HG03378 (cell line): ENCODE measurements around the gene IL6ST.

Experiments
- ATAC-seq: cut with Tn5 transposase; IDR thresholded peaks from one replicate; pipeline ENCODE4 v1.9.1; 2021; ENCODE audit warnings: mild to moderate bottlenecking, moderate library complexity; ENCODE audit not compliant: unreplicated experiment

The IL6ST gene

GRCh38 chr5:55923177-55923771 lies 71.5 kb downstream of the IL6ST start:
- ATAC-seq = no peak

- ATAC-seq = no peak
Measured at GRCh38 chr5:55921617-55922016, 73.1 kb downstream of the IL6ST start.

DNA sequence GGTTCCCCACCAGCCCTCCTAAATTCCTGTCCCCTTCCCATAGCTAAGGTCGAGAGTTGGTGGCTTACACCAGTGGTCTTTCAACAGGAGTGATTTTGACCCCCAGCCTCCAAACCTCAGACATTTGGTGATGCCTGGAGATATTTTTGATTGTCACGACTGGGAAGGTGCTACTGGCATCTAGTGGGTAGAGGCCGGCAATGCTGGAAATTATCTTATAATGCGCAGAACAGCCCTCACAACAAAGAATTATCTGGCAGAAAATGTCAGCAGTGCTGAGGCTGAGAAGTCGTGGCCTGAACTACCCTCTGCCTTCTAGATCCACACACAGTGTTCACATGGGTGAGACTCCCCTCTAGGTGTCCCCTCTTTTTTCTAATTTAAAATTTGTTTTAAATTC lies 74.0 kb downstream of the IL6ST start:
- ATAC-seq = no peak

DNA sequence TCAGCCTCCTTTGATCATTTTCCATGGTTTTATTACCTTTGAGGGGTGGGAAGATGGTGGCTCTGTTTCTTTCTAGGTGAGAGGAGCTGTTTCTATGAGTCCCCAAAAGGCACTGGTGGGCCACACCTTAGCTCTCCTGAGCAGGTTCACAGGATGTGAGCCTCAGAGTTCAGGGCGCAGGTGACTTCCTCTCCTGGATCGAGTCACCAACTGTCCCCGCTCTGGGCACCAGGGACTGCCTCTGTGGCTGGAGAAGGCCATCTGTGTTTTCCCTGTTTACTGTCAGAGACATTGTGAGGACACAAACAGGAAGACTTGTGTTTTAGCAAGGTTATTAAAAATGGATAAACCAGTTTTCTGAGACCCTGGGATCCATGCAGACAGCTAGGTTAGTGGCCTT lies 75.1 kb downstream of the IL6ST start:
- no peak for ATAC-seq

DNA sequence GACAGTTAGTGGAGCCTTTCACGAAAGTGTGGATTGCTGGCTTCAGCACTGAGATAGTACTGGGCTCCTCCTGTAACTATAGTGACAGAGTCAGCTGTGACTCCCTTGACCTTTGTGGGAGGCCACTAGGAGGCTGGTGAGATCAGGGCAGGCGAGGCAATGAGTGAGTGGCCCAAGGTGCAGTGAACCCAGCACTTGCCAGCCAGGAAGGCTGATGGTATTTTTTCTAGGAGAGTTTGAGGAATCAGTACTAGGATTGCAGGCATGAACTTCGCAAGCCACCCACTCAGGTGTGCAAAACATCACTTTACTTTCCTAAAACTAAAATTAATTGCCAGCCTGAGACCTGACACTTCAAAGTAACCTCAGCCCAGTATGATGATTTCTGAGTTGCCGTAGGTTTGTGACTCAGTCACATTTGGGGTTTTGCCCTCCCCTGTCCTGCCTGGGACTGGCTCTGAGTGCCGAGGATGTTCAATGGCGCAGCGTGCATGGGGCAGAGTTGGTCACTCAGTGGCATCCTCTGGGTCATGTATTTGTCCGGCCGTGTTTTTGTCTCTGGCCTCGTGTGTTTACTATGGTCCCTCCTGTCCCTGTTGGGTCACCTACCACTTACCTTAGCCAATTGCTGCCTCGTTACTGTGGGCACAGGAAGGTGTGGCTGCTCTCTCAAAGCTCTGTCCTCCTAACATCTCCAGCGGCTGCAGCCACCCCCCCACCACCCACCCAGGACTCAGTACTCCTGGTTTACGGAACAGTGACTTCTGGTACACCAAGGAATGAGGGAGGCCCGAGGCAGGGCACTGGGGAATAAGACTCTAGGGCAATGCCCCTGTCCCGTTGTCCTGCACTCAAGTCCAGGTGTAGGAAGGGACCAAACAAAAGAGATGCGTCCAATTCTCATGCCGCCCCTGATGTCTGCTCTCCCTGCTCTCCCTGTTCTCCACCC lies 76.4 kb downstream of the IL6ST start:
- ATAC-seq = no peak

GRCh38 chr5:55917402-55918086 lies 77.2 kb downstream of the IL6ST start:
- no peak for ATAC-seq

DNA sequence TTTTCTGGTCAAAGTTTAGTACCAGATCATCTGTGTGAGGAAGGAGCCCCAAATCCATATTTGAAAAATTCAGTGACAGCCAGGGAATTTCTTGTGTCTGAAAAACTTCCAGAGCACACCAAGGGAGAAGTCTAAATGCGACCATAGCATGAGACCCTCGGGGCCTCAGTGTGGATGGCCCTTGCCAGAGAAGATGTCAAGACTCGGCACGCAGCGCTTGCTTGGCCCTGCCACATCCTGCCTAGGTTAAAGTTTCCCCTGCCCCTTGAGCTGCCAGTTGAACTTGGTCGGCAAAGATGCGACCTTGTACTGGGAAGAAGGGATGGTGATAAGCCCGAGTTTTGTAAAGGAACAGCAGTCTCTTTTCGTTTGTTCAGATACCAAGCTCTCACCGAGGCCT lies 77.8 kb downstream of the IL6ST start:
- ATAC-seq = no peak

DNA sequence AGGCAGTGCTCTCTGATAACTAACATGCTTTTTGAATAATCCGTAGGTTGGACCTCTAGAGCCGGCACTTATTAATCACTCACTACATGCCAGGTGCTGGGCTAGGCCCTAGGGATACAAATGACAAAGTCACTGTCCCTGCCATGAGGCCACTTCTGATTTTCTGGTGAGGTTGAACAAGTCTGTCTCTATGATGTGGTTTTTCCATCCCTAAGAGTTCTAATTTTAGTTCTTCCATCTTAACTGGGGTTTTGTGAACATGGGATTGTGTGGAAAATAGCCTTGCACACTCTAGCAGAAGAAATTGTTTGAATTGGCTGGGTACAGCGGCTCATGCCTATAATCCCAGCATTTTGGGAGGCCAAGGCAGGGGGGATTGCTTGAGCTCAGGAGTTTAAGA lies 79.0 kb downstream of the IL6ST start:
- no peak for ATAC-seq

DNA sequence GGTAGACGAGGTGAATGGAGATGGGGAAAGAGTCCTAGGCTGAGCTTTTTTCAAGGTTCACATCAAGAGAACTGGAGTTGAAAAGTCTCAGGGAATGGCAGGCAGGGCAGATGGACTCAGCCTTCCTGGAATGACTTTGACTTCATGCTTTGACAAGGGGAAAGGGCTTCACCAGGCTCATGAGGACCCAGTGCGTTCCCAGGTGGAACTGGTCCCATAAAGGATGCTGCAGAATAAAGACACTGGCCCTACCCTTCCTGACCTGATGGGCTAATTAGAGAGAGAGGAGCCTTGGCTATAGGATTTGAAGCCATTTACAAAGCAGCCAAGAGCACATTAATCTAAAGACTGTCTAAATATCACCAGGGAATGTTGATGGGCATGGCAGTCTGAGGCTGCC lies 79.8 kb downstream of the IL6ST start:
- ATAC-seq = no peak

- peak; percentile 96 for ATAC-seq
Measured at GRCh38 chr5:55913466-55914413, 81.0 kb downstream of the IL6ST start.

DNA sequence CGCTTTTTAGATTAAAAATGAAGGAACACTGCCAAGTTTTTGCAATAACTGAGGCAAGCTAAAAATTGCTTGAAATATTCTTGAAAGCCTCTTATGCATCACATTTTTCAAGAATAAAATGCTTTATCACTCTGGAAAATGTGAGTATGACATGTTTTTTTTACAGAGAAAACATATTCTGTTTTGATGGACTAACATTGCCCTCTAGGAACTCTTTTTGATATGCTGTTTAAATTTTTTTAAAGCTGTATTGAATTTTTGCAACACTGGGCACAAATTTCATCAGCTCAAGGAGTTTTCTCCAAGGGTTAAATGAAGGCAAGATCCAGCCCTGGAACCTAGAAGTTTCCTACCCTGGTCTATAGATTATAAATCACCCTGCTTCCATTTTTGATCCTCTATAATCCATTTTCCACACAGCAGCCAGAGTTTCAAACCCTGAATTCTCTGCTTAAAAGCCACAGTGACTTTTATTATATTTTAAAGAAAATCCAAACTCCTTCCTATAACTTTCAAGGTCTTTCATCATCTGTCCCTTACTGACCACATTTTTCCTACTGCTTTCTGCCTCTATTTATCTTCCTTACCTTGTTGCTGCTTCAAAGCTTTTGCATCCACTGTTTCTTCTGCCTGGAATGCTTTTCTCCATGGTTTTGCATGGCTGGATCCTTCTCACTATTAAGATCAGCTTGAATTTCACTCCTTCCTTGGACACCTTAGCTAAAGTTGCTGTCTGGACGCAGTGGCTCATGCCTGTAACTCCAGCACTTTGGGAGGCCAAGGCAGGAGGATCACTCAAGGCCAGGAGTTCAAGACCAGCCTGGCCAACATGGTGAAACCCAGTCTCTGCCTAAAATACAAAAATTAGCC lies 82.7 kb downstream of the IL6ST start:
- ATAC-seq = no peak

GRCh38 chr5:55908804-55909203 lies 86.0 kb downstream of the IL6ST start:
- no peak for ATAC-seq

GRCh38 chr5:55907927-55908326 lies 86.8 kb downstream of the IL6ST start:
- ATAC-seq = no peak

DNA sequence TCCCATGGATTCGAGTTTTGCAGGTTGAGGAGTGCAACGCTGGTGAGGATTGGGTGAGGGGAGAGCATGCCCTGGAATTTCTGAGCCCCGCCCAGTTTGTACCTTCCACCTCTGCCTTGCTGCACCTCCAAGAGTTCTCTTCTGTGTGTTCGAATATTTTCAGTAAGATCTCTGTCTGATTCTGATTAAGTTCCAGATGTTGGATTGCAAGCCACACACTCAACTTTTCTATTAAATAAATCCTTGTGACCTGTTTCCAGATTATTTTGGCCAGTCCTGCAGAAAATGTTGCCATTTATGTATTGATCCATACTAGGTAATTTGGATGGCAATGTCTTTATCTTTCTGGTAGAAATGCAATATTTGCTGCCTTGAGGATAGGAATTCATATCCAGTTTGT lies 89.5 kb downstream of the IL6ST start:
- no peak for ATAC-seq

DNA sequence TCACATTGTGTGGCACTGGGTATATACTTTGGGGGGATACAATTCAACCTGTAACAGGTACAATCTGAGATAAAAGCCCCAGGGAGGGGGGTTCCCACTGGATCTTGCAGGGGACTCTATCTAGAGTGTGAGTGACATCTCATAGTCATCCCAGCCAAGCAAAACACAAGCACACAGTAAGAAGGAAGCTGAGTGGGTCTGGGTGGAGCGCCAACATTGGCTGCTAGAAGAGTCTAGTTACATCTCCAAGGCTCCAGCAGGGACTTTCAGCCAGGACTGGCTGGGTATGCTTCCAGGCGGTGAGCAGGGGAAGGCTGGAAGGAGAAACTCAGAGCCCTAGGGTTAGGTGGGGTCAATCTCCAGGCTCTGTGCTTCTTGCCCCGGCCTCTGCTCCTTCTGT lies 90.6 kb downstream of the IL6ST start:
- no peak for ATAC-seq

- peak; percentile 92 for ATAC-seq
Measured at GRCh38 chr5:55903121-55903701, 91.6 kb downstream of the IL6ST start.

DNA sequence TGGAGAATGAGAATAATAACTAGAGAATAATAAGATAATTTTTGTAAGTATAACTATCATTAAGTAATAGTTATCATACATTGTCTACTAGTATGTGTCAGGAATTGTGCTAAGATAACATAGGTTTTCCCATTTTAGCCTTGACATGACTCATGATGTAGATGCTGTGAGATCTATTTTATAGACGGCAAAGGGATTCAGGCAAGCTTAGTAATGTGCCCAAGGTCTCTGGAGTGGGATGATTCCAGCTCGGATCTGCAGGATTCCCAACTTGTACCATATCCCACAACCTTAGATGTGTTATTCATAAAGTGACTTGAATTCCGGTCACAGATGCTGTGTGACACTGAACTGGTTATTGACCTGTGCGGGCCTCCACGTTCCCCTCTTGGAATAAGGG lies 92.1 kb downstream of the IL6ST start:
- no peak for ATAC-seq

DNA sequence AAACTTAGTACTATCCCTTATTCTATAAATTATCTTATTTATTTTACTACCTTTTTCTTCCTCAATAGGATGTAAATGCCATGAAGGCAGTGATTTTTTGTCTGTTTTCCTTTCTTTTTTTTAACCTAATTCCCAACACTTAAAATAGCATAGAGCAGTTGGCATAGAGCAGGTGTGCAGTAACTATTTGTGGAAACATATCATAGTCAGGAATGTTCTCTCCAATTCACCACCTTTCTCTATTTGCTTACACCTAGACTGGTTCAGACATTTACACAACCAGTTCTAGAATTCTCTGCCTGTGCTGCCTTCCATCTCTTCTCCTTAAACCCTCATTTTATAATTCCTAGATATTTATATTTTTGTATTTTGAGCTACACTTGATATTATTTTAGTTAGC lies 94.0 kb downstream of the IL6ST start:
- ATAC-seq = no peak

DNA sequence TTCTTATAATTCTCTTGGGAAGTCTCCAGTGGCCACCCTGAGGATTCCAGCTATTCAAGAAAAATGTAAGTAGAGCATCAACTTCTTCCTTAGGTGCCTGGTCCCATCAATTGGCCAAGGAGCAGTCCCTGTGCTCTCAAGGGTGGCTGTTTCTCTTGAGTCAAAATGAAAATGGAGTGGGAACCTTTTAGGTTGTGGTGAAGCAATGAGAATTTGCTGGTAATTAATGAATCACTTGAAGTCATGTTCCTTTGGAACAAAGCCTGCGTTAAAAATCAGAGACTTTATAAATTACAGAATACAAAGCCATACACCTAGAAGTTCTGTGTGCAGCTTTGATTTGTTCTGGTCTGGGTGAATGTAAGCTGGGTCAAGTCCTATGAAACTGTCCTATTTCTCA lies 94.7 kb downstream of the IL6ST start:
- peak; percentile 42 for ATAC-seq
